Smooth muscle cell (in vitro differentiated cells): ENCODE measurements around the gene HAPLN2. TPM values are rescaled to one million over a fixed set of nuclear protein-coding genes. Genes with fewer than 3 reads are reported as not detected.

Source experiments
- DNase-seq: peaks from one replicate; lab custom pipeline; 2025; ENCODE audit not compliant: unreplicated experiment; lab: John Stamatoyannopoulos, UW
- H2AFZ ChIP-seq: fragments of 200-600 bp; sonication (generic); 2 replicates; pipeline ENCODE4 v1.6.0; 2016; ENCODE audit warnings: antibody characterized with exemption, low read depth, mild to moderate bottlenecking
- H3F3A ChIP-seq: fragments of 200-600 bp; sonication (generic); 2 replicates; pipeline ENCODE4 v1.6.0; 2017; ENCODE audit warnings: antibody characterized with exemption, low read depth
- H3K27ac ChIP-seq: fragments of 200-600 bp; sonication (generic); 2 replicates; pipeline ENCODE4 v1.5.1; 2016; ENCODE audit warnings: low read depth, mild to moderate bottlenecking
- H3K27me3 ChIP-seq: fragments of 200-600 bp; sonication (generic); 2 replicates; pipeline ENCODE4 v1.6.1; 2016; ENCODE audit warnings: low read depth, mild to moderate bottlenecking
- H3K36me3 ChIP-seq: fragments of 200-600 bp; sonication (generic); 2 replicates; pipeline ENCODE4 v1.5.1; 2016; ENCODE audit warnings: low read depth
- H3K4me1 ChIP-seq: fragments of 200-600 bp; sonication (generic); 2 replicates; pipeline ENCODE4 v1.5.1; 2016; ENCODE audit warnings: low read depth
- H3K4me2 ChIP-seq: fragments of 200-600 bp; sonication (generic); 2 replicates; pipeline ENCODE4 v1.6.0; 2016; ENCODE audit warnings: mild to moderate bottlenecking
- H3K4me3 ChIP-seq: fragments of 200-600 bp; sonication (generic); 2 replicates; pipeline ENCODE4 v1.5.1; 2016; ENCODE audit warnings: mild to moderate bottlenecking
- H3K79me2 ChIP-seq: fragments of 200-600 bp; sonication (generic); 2 replicates; pipeline ENCODE4 v1.6.0; 2016; ENCODE audit warnings: low read depth, mild to moderate bottlenecking
- H3K9ac ChIP-seq: fragments of 200-600 bp; sonication (generic); 2 replicates; pipeline ENCODE4 v1.6.0; 2016; ENCODE audit warnings: low read depth
- H3K9me3 ChIP-seq: fragments of 200-600 bp; sonication (generic); replicated peaks from 2 replicates; pipeline ENCODE4 v1.5.1; 2016; ENCODE audit warnings: low read depth
- H4K20me1 ChIP-seq: fragments of 200-600 bp; sonication (generic); 2 replicates; pipeline ENCODE4 v1.6.0; 2016; ENCODE audit warnings: low read depth
- WGBS: methylation state at CpG from one replicate; pipeline ENCODE4 v1.1.7; 2016; ENCODE audit warnings: low lambda C conversion rate; 5-methylcytosine and 5-hydroxymethylcytosine counted together
- polyA plus RNA-seq: library from polyadenylated mRNA; unstranded; fragments of >200 nt; fragmentation: Nextera tagmentation; extraction: Ambion mirVana; gene quantifications from 2 replicates; pipeline ENCODE4 v1.2.1, GENCODE V29; 2016
- total RNA-seq: library from RNA; depleted of rRNA; stranded (reverse); fragments of >200 nt; gene quantifications from 2 replicates; pipeline ENCODE4 v1.2.3, GENCODE V29; 2014
- TF ChIP-seq, protein P1 (sequence below): fragments of 200-600 bp; sonication (generic); IDR thresholded peaks from 2 replicates; pipeline ENCODE4 v1.5.1; 2017; ENCODE audit warnings: borderline replicate concordance, mild to moderate bottlenecking, antibody characterized with exemption; ENCODE audit not compliant: insufficient read depth, poor library complexity, severe bottlenecking

Gene HAPLN2
- total RNA-seq = not detected in 2 replicates
- polyA plus RNA-seq = 1.00 TPM in 1 of 2 replicates, not detected in the other

GRCh38 chr1:156618853-156619581 is at the start of gene HAPLN2:
HAPLN2 (plus strand) TSS chr1:156619415; CDS start chr1:156623491, 4,076 bp downstream.
- WGBS = 12% methylated on average over 7 of the region's 7 CpGs

GRCh38 chr1:156571261-156571852 is 47.9 kb upstream of the HAPLN2 start:
- H4K20me1 ChIP-seq = no peaks in the 10 kb centered on the region
- peak overlapping the region; percentile 64 for H2AFZ ChIP-seq
- H3K4me3 ChIP-seq = peak overlapping the region; percentile 56
- no peaks in the 10 kb centered on the region for H3K27me3 ChIP-seq
- no peaks in the 10 kb centered on the region for H3K9me3 ChIP-seq
- H3K36me3 ChIP-seq = no peaks in the 10 kb centered on the region
- peak overlapping the region; percentile 78 for H3K27ac ChIP-seq
- WGBS = 18% methylated on average over 4 of the region's 4 CpGs
- no peak for DNase-seq
- H3K4me2 ChIP-seq = peak overlapping the region; percentile 90
- H3K79me2 ChIP-seq = peaks cover 12% of the 10 kb centered on the region
- H3K4me1 ChIP-seq = no peaks in the 10 kb centered on the region
- TF ChIP-seq, protein P1, sequence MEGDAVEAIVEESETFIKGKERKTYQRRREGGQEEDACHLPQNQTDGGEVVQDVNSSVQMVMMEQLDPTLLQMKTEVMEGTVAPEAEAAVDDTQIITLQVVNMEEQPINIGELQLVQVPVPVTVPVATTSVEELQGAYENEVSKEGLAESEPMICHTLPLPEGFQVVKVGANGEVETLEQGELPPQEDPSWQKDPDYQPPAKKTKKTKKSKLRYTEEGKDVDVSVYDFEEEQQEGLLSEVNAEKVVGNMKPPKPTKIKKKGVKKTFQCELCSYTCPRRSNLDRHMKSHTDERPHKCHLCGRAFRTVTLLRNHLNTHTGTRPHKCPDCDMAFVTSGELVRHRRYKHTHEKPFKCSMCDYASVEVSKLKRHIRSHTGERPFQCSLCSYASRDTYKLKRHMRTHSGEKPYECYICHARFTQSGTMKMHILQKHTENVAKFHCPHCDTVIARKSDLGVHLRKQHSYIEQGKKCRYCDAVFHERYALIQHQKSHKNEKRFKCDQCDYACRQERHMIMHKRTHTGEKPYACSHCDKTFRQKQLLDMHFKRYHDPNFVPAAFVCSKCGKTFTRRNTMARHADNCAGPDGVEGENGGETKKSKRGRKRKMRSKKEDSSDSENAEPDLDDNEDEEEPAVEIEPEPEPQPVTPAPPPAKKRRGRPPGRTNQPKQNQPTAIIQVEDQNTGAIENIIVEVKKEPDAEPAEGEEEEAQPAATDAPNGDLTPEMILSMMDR = no peak
- H3F3A ChIP-seq = no peaks in the 10 kb centered on the region
- H3K9ac ChIP-seq = peak overlapping the region; percentile 59

More at GRCh38 chr1:156618853-156619581, at the start of gene HAPLN2:
- Histone ChIP-seq H3K79me2 (no peaks in the 10 kb centered on the region), H3F3A (no peaks in the 10 kb centered on the region), H3K36me3 (no peaks in the 10 kb centered on the region), H3K27me3 (peaks cover 48% of the 10 kb centered on the region), H3K4me1 (no peaks in the 10 kb centered on the region), H3K9me3 (no peaks in the 10 kb centered on the region), H4K20me1 (no peaks in the 10 kb centered on the region), H3K4me3 (no peak within 1 kb of the TSS), H2AFZ (no peak within 1 kb of the TSS), H3K4me2 (no peak within 1 kb of the TSS), H3K27ac (no peak within 1 kb of the TSS), H3K9ac (no peak within 1 kb of the TSS)
- no peak for DNase-seq
- TF ChIP-seq, protein P1 = peak; percentile 38

GRCh38 chr1:156571919-156572662 is 47.1 kb upstream of the HAPLN2 start, which contains the start of gene IQGAP3:
IQGAP3 (minus strand) TSS chr1:156572565; CDS start chr1:156572529, 36 bp downstream.
- WGBS = under 1% methylated on average over 38 of the region's 38 CpGs
- H3K9me3 ChIP-seq = no peaks in the 10 kb centered on the region
- H2AFZ ChIP-seq = peak within 1 kb of the TSS; percentile 67
- peak; percentile 16 for DNase-seq
- H3K27me3 ChIP-seq = no peaks in the 10 kb centered on the region
- H3F3A ChIP-seq = no peaks in the 10 kb centered on the region
- H3K4me3 ChIP-seq = peak within 1 kb of the TSS; percentile 56
- peak within 1 kb of the TSS; percentile 90 for H3K4me2 ChIP-seq
- H4K20me1 ChIP-seq = no peaks in the 10 kb centered on the region
- no peaks in the 10 kb centered on the region for H3K4me1 ChIP-seq
- H3K9ac ChIP-seq = peak within 1 kb of the TSS; percentile 59
- peaks cover 12% of the 10 kb centered on the region for H3K79me2 ChIP-seq
- no peaks in the 10 kb centered on the region for H3K36me3 ChIP-seq
- TF ChIP-seq, protein P1 = no peak
- H3K27ac ChIP-seq = peak within 1 kb of the TSS; percentile 78
